HCT116 (cell line): ENCODE measurements around the gene CCDC188. TPM values are rescaled to one million over a fixed set of nuclear protein-coding genes. Genes with fewer than 3 reads are reported as not detected.
A peak's percentile ranks its signal among the peaks of the same experiment; 100 is the strongest.

Source experiments
- ATAC-seq: fragments of 200-7000 bp; cut with Tn5 transposase; 2 replicates; pipeline ENCODE4 v1.9.1; 2020; ENCODE audit warnings: mild to moderate bottlenecking, moderate library complexity
- BruUV-seq: library from RNA; stranded (reverse); fragments of 400-500 nt; replicated peaks from 2 replicates; lab custom pipeline; 2021; lab: Mats Ljungman, UMichigan
- CTCF ChIA-PET: fragments of 300-600 bp; sonication (Branson Sonifier 250); formaldehyde crosslinking; loops from one replicate; lab custom pipeline; 2021; ENCODE audit warnings: antibody characterized with exemption; lab: Charles Lee
- POLR2A ChIA-PET: fragments of 300-600, 350-600 bp; sonication (Branson Sonifier 250); formaldehyde crosslinking; loops from one replicate; lab custom pipeline; 2021; ENCODE audit warnings: antibody characterized with exemption; lab: Charles Lee
- RAD21 ChIA-PET, 2 experiments: fragments of 300-600 bp; sonication (Branson Sonifier 250); formaldehyde crosslinking; loops; one replicate each; lab custom pipeline; 2023; ENCODE audit warnings: low total read pairs in 2 of 2; ENCODE audit not compliant: uncharacterized antibody in 2 of 2, unreplicated experiment in 2 of 2, low non-redundant PET in 1 of 2; lab: Charles Lee
- DNase-seq: peaks from one replicate; pipeline ENCODE4 v3.0.0-alpha.2; 2010; ENCODE audit warnings: low read depth, low spot score
- H2AFZ ChIP-seq: fragments of 200-600 bp; shearing (Covaris generic), sonication (generic); 2 replicates; pipeline ENCODE4 v1.6.1; 2017; ENCODE audit warnings: low read depth, mixed run types, mixed read lengths, antibody characterized with exemption, low read length; ENCODE audit not compliant: poor library complexity, severe bottlenecking
- H3K27ac ChIP-seq: 2 replicates; pipeline ENCODE4 v1.5.1; 2012; ENCODE audit warnings: low read depth, low read length
- H3K27me3 ChIP-seq: fragments of 200-600 bp; sonication (generic); 2 replicates; pipeline ENCODE4 v1.6.1; 2016; ENCODE audit warnings: mixed run types, low read length, mixed read lengths; ENCODE audit not compliant: insufficient read depth
- H3K36me3 ChIP-seq, 2 experiments: fragments of 200-500 bp in 1 of 2; fragments of 200-600 bp in 1 of 2; sonication (Bioruptor generic) in 1 of 2; sonication (generic) in 1 of 2; 2 replicates each; pipeline versions ENCODE4 v1.5.1 to v1.6.1; 2014 to 2016; ENCODE audit warnings: low read length in 2 of 2, inconsistent platforms in 1 of 2, mixed read lengths in 1 of 2, mixed run types in 1 of 2; ENCODE audit not compliant: insufficient read depth in 2 of 2, control insufficient read depth in 1 of 2
- H3K4me1 ChIP-seq, 2 experiments: fragments of 200-600 bp in 1 of 2; sonication (generic) in 1 of 2; 2 replicates each; pipeline versions ENCODE4 v1.5.1 to v1.6.1; 2012 to 2017; ENCODE audit warnings: low read length in 2 of 2, inconsistent platforms in 1 of 2, mild to moderate bottlenecking in 1 of 2, mixed read lengths in 1 of 2, mixed run types in 1 of 2, moderate library complexity in 1 of 2; ENCODE audit not compliant: insufficient read depth in 2 of 2, control insufficient read depth in 1 of 2
- H3K4me2 ChIP-seq: fragments of 200-600 bp; sonication (generic); 2 replicates; pipeline ENCODE4 v1.6.1; 2017; ENCODE audit warnings: mixed run types, low read length, mixed read lengths
- H3K4me3 ChIP-seq, 2 experiments: fragments of 200-600 bp in 1 of 2; sonication (generic) in 1 of 2; replicated peaks in 1 of 2; 2 replicates each; pipeline ENCODE4 v1.5.1; 2011 to 2016; ENCODE audit warnings: low read length in 2 of 2, control low read depth in 1 of 2, low read depth in 1 of 2, mild to moderate bottlenecking in 1 of 2, mixed read lengths in 1 of 2, mixed run types in 1 of 2
- H3K79me2 ChIP-seq: fragments of 200-600 bp; sonication (generic); 2 replicates; pipeline ENCODE4 v1.6.1; 2017; ENCODE audit warnings: mild to moderate bottlenecking, mixed run types, low read length, moderate library complexity, mixed read lengths; ENCODE audit not compliant: insufficient read depth
- H3K9ac ChIP-seq: fragments of 200-600 bp; sonication (generic); 2 replicates; pipeline ENCODE4 v1.6.1; 2016; ENCODE audit warnings: low read length, mixed read lengths
- H3K9me2 ChIP-seq: fragments of 200-600 bp; sonication (generic), shearing (Covaris generic); 2 replicates; pipeline ENCODE4 v1.6.1; 2017; ENCODE audit warnings: mixed run types, mild to moderate bottlenecking, moderate library complexity; ENCODE audit not compliant: insufficient read depth
- H3K9me3 ChIP-seq, 2 experiments: fragments of 200-500 bp in 1 of 2; fragments of 200-600 bp in 1 of 2; sonication (Bioruptor generic) in 1 of 2; sonication (generic) in 1 of 2; 2 replicates each; pipeline ENCODE4 v1.6.1; 2014 to 2017; ENCODE audit warnings: low read length in 2 of 2, mixed read lengths in 2 of 2, inconsistent platforms in 1 of 2, low read depth in 1 of 2, mild to moderate bottlenecking in 1 of 2, mixed run types in 1 of 2, moderate library complexity in 1 of 2; ENCODE audit not compliant: control insufficient read depth in 1 of 2, insufficient read depth in 1 of 2
- H4K20me1 ChIP-seq: fragments of 200-600 bp; sonication (generic), shearing (Covaris generic); 2 replicates; pipeline ENCODE4 v1.6.1; 2017; ENCODE audit warnings: mixed run types, mild to moderate bottlenecking, moderate library complexity; ENCODE audit not compliant: insufficient read depth
- CBX3 ChIP-seq: IDR thresholded peaks from 2 replicates; pipeline ENCODE4 v1.6.1; 2012; ENCODE audit warnings: low read depth
- ELF1 ChIP-seq: IDR thresholded peaks from 2 replicates; pipeline ENCODE4 v1.6.1; 2012; ENCODE audit warnings: low read depth, borderline replicate concordance
- EZH2 ChIP-seq: fragments of 200-600 bp; sonication (generic); IDR thresholded peaks from 2 replicates; pipeline ENCODE4 v1.6.1; 2017; ENCODE audit warnings: antibody characterized with exemption, mixed run types
- POLR2A ChIP-seq: IDR thresholded peaks from 2 replicates; pipeline ENCODE4 v1.7.0; 2011; ENCODE audit warnings: borderline replicate concordance; ENCODE audit not compliant: insufficient read depth, insufficient read length; ENCODE audit errors: extremely low read depth
- SP1 ChIP-seq: IDR thresholded peaks from 2 replicates; pipeline ENCODE4 v1.6.1; 2012; ENCODE audit warnings: low read depth
- YY1 ChIP-seq: IDR thresholded peaks from 2 replicates; pipeline ENCODE4 v1.6.1; 2011; ENCODE audit warnings: low read length, low read depth, moderate library complexity, mild to moderate bottlenecking; ENCODE audit not compliant: insufficient replicate concordance; ENCODE audit errors: extremely low read depth
- intact Hi-C: fragments of 100-400 bp; cut with micrococcal nuclease; formaldehyde crosslinking; loops from 2 replicates; pipeline ENCODE4 v1.10.0; 2022
- total RNA-seq: library from RNA; stranded (reverse); gene quantifications from one replicate; pipeline ENCODE4 v1.2.1, GENCODE V29; 2021; ENCODE audit not compliant: unreplicated experiment
- TF ChIP-seq, protein P1 (sequence below): IDR thresholded peaks from 2 replicates; pipeline ENCODE4 v1.6.1; 2011; ENCODE audit warnings: mild to moderate bottlenecking, low read length, moderate library complexity; ENCODE audit not compliant: insufficient replicate concordance; ENCODE audit errors: extremely low read depth

The CCDC188 gene
- total RNA-seq, 1 experiment from 2014 or later: not detected

DNA sequence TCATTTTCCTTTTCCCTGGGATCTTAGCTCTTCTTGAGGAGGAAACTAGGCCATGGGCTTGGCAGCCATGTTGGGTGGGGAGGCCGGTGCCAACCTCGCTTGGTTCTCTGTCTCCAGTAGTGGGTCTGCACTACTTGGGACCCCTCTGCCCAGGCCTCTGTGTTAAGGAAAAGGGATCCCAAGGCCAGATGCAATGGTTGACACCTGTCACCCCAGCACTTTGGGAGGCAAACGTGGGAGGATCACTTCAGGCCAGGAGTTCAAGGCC, 21.2 kb downstream of the CCDC188 start:
- ChIA-PET POLR2A (no interaction called here), RAD21 (no interaction called here), CTCF (interaction anchor here (0.6 to 1.3 kb wide), 7 partner anchors 12 to 399 kb away, joined by 3 to 5 read pairs (median 3); partner anchors contain the start of gene TRMT2A)
- peaks cover 31% of the 10 kb centered on the region for H3K79me2 ChIP-seq
- DNase-seq: no peak
- peaks cover 12 to 20% of the 10 kb centered on the region in 2 experiments; a peak in 3 of 4 replicates for H3K36me3 ChIP-seq
- H3K9me3 ChIP-seq: no peaks in the 10 kb centered on the region
- H3K27me3 ChIP-seq: no peaks in the 10 kb centered on the region
- no peak overlapping the region for H3K9ac ChIP-seq
- H3K4me2 ChIP-seq: no peak overlapping the region
- ATAC-seq: no peak
- TF ChIP-seq EZH2: no peak
- TF ChIP-seq SP1: no peak
- TF ChIP-seq YY1: no peak
- TF ChIP-seq ELF1: no peak
- TF ChIP-seq CBX3: no peak
- TF ChIP-seq, protein P1, sequence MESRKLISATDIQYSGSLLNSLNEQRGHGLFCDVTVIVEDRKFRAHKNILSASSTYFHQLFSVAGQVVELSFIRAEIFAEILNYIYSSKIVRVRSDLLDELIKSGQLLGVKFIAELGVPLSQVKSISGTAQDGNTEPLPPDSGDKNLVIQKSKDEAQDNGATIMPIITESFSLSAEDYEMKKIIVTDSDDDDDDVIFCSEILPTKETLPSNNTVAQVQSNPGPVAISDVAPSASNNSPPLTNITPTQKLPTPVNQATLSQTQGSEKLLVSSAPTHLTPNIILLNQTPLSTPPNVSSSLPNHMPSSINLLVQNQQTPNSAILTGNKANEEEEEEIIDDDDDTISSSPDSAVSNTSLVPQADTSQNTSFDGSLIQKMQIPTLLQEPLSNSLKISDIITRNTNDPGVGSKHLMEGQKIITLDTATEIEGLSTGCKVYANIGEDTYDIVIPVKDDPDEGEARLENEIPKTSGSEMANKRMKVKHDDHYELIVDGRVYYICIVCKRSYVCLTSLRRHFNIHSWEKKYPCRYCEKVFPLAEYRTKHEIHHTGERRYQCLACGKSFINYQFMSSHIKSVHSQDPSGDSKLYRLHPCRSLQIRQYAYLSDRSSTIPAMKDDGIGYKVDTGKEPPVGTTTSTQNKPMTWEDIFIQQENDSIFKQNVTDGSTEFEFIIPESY: no peak
- TF ChIP-seq POLR2A: no peak
- no peak overlapping the region for H2AFZ ChIP-seq
- intact Hi-C loops: no loop called here
- no peaks in the 10 kb centered on the region for H4K20me1 ChIP-seq
- no peaks in the 10 kb centered on the region for H3K9me2 ChIP-seq
- H3K27ac ChIP-seq: peak overlapping the region; percentile 96; the same call in 1 of the 2 replicates
- H3K4me1 ChIP-seq: peaks cover 16 to 33% of the 10 kb centered on the region in 2 experiments; a peak in 3 of 4 replicates
- no TSS peak for BruUV-seq
- H3K4me3 ChIP-seq: no peak overlapping the region
